Measurements from ENCODE around the gene SLC6A17.

Gene SLC6A17

DNA sequence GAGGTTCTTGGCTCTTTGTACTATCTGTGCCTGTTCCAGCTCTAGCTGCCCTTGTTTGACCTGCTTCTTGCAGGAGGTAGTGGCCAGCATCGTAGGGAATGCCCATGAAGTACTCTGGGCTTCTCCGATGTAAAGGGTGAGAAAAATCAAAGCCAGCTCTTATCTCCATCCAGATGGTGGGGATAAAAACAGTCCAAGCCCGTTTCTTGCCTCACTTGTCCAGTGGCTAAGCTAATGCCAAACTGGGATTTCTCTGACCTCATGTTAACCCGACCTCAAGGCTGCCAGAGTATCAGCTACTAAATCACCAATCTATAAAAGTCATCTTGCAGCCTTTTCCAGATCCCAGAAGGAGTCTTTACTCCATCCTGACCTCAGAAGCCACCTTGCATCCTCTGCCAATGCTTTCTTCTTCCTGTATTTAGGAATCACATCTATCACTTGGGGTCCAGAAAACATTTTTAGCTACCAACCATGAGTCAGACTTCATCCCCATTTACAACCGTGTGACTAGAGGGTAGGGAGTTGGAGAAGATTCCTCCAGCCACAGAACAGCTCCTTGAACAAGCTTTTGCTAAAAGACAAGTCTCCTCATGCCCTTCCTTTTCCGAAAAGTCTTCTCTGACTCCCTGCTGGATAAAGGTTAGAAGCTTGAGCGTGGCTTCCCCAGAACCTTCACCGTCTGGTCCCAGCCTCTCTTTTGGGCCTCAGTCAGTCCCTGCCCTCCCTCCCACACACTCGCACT is 95.8 kb downstream of the SLC6A17 start:
- no peak overlapping the region for H3K4me3 ChIP-seq (ENCODE audit: low read depth, low read length)
- no peak for DNase-seq (ENCODE audit: low read depth, low spot score)
- in situ Hi-C loops (cut with HindIII; ENCODE audit: low sequenced_read_pairs): no loop called here
- TF ChIP-seq, protein P1, sequence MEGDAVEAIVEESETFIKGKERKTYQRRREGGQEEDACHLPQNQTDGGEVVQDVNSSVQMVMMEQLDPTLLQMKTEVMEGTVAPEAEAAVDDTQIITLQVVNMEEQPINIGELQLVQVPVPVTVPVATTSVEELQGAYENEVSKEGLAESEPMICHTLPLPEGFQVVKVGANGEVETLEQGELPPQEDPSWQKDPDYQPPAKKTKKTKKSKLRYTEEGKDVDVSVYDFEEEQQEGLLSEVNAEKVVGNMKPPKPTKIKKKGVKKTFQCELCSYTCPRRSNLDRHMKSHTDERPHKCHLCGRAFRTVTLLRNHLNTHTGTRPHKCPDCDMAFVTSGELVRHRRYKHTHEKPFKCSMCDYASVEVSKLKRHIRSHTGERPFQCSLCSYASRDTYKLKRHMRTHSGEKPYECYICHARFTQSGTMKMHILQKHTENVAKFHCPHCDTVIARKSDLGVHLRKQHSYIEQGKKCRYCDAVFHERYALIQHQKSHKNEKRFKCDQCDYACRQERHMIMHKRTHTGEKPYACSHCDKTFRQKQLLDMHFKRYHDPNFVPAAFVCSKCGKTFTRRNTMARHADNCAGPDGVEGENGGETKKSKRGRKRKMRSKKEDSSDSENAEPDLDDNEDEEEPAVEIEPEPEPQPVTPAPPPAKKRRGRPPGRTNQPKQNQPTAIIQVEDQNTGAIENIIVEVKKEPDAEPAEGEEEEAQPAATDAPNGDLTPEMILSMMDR (IDR thresholded peaks at IDR 0.05; ENCODE audit: low read depth, low read length): no peak

DNA sequence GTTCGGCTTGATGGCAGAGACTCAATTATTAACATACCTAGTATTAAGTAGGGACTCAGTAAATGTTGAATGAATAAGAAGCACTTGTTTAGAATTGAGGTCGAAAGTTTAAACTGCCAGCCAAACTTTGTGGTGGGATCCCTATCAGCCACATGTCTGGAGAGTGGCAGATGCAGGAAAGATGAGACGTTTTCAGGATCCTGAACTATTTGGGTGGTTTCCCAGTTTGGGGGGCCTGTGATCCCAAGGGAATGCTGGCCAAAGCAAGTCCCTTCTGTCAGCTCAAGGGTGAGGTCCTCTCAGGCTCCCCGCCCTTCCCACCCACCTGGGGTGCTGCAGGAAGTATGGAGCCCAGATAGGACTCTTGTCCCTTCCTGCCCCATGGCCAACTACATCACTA is 98.5 kb downstream of the SLC6A17 start:
- in situ Hi-C loops (cut with HindIII; ENCODE audit: low sequenced_read_pairs): no loop called here
- H3K4me3 ChIP-seq (ENCODE audit: low read depth, low read length): no peak overlapping the region

DNA sequence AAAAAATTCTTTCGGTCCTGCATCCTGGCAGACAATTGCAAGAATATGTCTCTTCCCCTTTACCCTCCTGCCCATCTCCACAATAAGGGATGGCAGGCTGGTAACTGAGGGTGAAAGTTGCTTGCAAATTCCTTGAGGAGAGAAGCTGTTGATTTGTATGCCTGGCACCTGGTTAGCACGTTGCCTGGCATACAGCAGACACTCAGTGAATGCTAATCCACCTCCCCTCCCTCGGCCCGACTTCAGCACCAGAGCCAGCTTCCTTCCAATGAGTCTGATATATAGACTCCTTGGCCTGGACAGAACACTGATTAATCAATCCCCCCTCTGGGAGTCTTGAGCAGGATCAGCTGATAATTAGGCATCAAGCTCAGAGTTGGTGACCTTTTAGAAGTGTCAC is 99.0 kb downstream of the SLC6A17 start:
- no peak for DNase-seq (ENCODE audit: low read depth, low spot score)
- no peak overlapping the region for H3K4me3 ChIP-seq (ENCODE audit: low read depth, low read length)
- in situ Hi-C loops (cut with HindIII; ENCODE audit: low sequenced_read_pairs): no loop called here
- TF ChIP-seq, protein P1 (IDR thresholded peaks at IDR 0.05; ENCODE audit: low read depth, low read length): no peak

More for the DNA sequence above, 98.5 kb downstream of the SLC6A17 start:
- no peak for DNase-seq (ENCODE audit: low read depth, low spot score)
- TF ChIP-seq, protein P1 (IDR thresholded peaks at IDR 0.05; ENCODE audit: low read depth, low read length): no peak

DNA sequence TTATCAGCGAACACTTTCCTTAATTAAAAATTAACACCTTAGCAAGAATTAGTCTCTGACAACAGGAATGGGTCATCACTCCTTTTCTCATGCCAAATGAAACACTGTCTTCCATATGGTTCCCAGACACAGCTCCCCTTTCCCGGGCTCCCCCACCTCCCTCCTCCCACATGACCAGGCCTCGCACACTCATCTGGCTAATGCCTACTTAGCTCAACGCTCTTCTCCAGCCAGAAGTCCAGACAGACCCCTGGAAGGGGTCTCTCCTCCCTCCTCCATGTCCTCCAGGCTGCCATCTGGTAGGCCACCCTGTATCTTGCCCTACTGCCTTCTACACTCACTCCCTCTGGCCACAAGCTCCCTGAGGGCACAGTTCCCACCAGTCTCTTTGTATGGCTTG is 99.7 kb downstream of the SLC6A17 start:
- DNase-seq (ENCODE audit: low read depth, low spot score): no peak
- in situ Hi-C loops (cut with HindIII; ENCODE audit: low sequenced_read_pairs): no loop called here
- TF ChIP-seq, protein P1 (IDR thresholded peaks at IDR 0.05; ENCODE audit: low read depth, low read length): no peak
- H3K4me3 ChIP-seq (ENCODE audit: low read depth, low read length): no peak overlapping the region

DNA sequence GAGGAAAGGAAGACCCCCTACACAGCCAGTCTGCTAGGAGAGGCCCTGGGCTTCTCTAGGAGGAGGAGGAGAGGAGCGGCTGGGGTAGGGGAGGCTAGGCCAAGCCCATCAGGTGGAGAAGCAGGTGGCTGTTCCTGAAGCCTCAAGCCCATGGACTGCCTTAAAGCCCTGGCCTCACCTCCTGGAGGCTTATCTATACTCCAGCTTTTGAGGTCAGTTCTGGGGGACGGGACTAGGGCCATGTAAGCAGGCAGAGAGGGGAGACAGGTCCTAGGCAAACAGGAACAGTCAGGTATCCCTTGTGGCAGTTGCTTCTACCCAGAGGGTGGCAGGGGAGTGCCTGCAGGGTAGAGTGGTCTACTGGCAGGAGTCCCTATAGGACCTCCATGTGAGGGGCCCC is 100.5 kb downstream of the SLC6A17 start:
- TF ChIP-seq, protein P1 (IDR thresholded peaks at IDR 0.05; ENCODE audit: low read depth, low read length): no peak
- DNase-seq (ENCODE audit: low read depth, low spot score): no peak
- H3K4me3 ChIP-seq (ENCODE audit: low read depth, low read length): no peak overlapping the region
- in situ Hi-C loops (cut with HindIII; ENCODE audit: low sequenced_read_pairs): no loop called here
